Fibroblast of pulmonary artery (primary cell): ENCODE measurements around the gene S1PR1.

Source experiments
- DNase-seq: peaks from one replicate; pipeline ENCODE4 v3.0.0-alpha.2; 2010; ENCODE audit warnings: low read depth
- H3K4me3 ChIP-seq: replicated peaks from 2 replicates; pipeline ENCODE4 v1.5.1; 2011; ENCODE audit warnings: low read depth, mild to moderate bottlenecking, control low read depth, low read length, moderate library complexity
- CTCF ChIP-seq: IDR thresholded peaks from 2 replicates; pipeline ENCODE4 v1.5.1; 2011; ENCODE audit warnings: mild to moderate bottlenecking, control low read depth, low read length, inconsistent platforms; ENCODE audit errors: missing control alignments

The S1PR1 gene

GRCh38 chr1:101280942-101281654 is 44.3 kb downstream of the S1PR1 start:
- no peak for DNase-seq
- no peak for TF ChIP-seq CTCF
- no peak overlapping the region for H3K4me3 ChIP-seq

- no peak overlapping the region for H3K4me3 ChIP-seq
- TF ChIP-seq CTCF: no peak
- no peak for DNase-seq
These were observed 44.9 kb downstream of the S1PR1 start for GRCh38 chr1:101281751-101282150.

- H3K4me3 ChIP-seq: no peak overlapping the region
- DNase-seq: peak; percentile 61
- no peak for TF ChIP-seq CTCF
These were observed 45.7 kb downstream of the S1PR1 start for GRCh38 chr1:101282314-101283038.

GRCh38 chr1:101283443-101283842 is 46.6 kb downstream of the S1PR1 start:
- DNase-seq: no peak
- TF ChIP-seq CTCF: no peak
- no peak overlapping the region for H3K4me3 ChIP-seq

- DNase-seq: no peak
- TF ChIP-seq CTCF: no peak
- H3K4me3 ChIP-seq: no peak overlapping the region
These were observed 47.2 kb downstream of the S1PR1 start for GRCh38 chr1:101284021-101284420.

GRCh38 chr1:101284622-101285218 is 47.9 kb downstream of the S1PR1 start:
- no peak for DNase-seq
- no peak overlapping the region for H3K4me3 ChIP-seq
- TF ChIP-seq CTCF: no peak
